Ectodermal cell (in vitro differentiated cells): ENCODE data around the gene ARHGAP44.

ENCODE experiments used
- H3K27ac ChIP-seq: 2 replicates; pipeline ENCODE4 v1.7.0; 2013; ENCODE audit warnings: mild to moderate bottlenecking, low read depth, low read length; ENCODE audit not compliant: insufficient read depth, poor library complexity, severe bottlenecking
- H3K27me3 ChIP-seq: 2 replicates; pipeline ENCODE4 v1.7.0; 2013; ENCODE audit warnings: mild to moderate bottlenecking, low read length; ENCODE audit not compliant: insufficient read depth, control insufficient read depth, poor library complexity, severe bottlenecking
- H3K36me3 ChIP-seq: one replicate; pipeline ENCODE4 v1.7.0; 2013; ENCODE audit warnings: low read length; ENCODE audit not compliant: control insufficient read depth, insufficient read depth
- H3K4me1 ChIP-seq: one replicate; pipeline ENCODE4 v1.7.0; 2013; ENCODE audit warnings: low read length; ENCODE audit not compliant: control insufficient read depth, insufficient read depth
- H3K4me3 ChIP-seq: 2 replicates; pipeline ENCODE4 v1.7.0; 2013; ENCODE audit warnings: low read depth, low read length, control low read depth; ENCODE audit not compliant: insufficient read depth
- H3K9me3 ChIP-seq: 2 replicates; pipeline ENCODE4 v1.7.0; 2013; ENCODE audit warnings: mild to moderate bottlenecking, low read length, moderate library complexity; ENCODE audit not compliant: control insufficient read depth
- WGBS, 2 experiments: methylation state at CpG; one replicate each; pipeline ENCODE4 v1.1.7; 2013; ENCODE audit warnings: missing lambda C conversion rate in 2 of 2; 5-methylcytosine and 5-hydroxymethylcytosine counted together

Gene ARHGAP44

GRCh38 chr17:12813664-12814063, 24.4 kb downstream of the ARHGAP44 start:
- H3K27me3 ChIP-seq: no peaks in the 10 kb centered on the region
- 94 to 97% methylated on average over 9 of the region's 9 CpGs for WGBS, 2 experiments

GRCh38 chr17:12814718-12815117, 25.4 kb downstream of the ARHGAP44 start:
- Histone ChIP-seq H3K4me3 (no peak overlapping the region), H3K36me3 (no peaks in the 10 kb centered on the region), H3K27me3 (no peaks in the 10 kb centered on the region), H3K27ac (no peak overlapping the region), H3K4me1 (no peaks in the 10 kb centered on the region), H3K9me3 (no peaks in the 10 kb centered on the region)
- 93 to 100% methylated on average over 2 of the region's 2 CpGs for WGBS, 2 experiments

More at GRCh38 chr17:12813664-12814063, 24.4 kb downstream of the ARHGAP44 start:
- Histone ChIP-seq H3K27ac (no peak overlapping the region), H3K36me3 (no peaks in the 10 kb centered on the region), H3K4me3 (no peak overlapping the region), H3K4me1 (no peaks in the 10 kb centered on the region), H3K9me3 (no peaks in the 10 kb centered on the region)

GRCh38 chr17:12815642-12816141, 26.4 kb downstream of the ARHGAP44 start:
- no peak overlapping the region for H3K27ac ChIP-seq
- 87 to 93% methylated on average over 3 of the region's 3 CpGs for WGBS, 2 experiments

GRCh38 chr17:12821376-12821940, 32.2 kb downstream of the ARHGAP44 start:
- Histone ChIP-seq H3K4me3 (no peak overlapping the region), H3K36me3 (no peaks in the 10 kb centered on the region), H3K9me3 (no peaks in the 10 kb centered on the region), H3K27ac (no peak overlapping the region), H3K4me1 (no peaks in the 10 kb centered on the region), H3K27me3 (no peaks in the 10 kb centered on the region)
- 97% methylated on average over 3 of the region's 4 CpGs for WGBS, 2 experiments

More at GRCh38 chr17:12815642-12816141, 26.4 kb downstream of the ARHGAP44 start:
- Histone ChIP-seq H3K36me3 (no peaks in the 10 kb centered on the region), H3K4me1 (no peaks in the 10 kb centered on the region), H3K27me3 (no peaks in the 10 kb centered on the region), H3K9me3 (no peaks in the 10 kb centered on the region), H3K4me3 (no peak overlapping the region)

GRCh38 chr17:12826431-12826830, 37.1 kb downstream of the ARHGAP44 start:
- H3K4me1 ChIP-seq: no peaks in the 10 kb centered on the region
- no peak overlapping the region for H3K4me3 ChIP-seq
- no peaks in the 10 kb centered on the region for H3K9me3 ChIP-seq
- 93 to 100% methylated on average over 1 of the region's 1 CpG for WGBS, 2 experiments
- H3K27ac ChIP-seq: no peak overlapping the region
- no peaks in the 10 kb centered on the region for H3K36me3 ChIP-seq
- H3K27me3 ChIP-seq: no peaks in the 10 kb centered on the region

GRCh38 chr17:12830777-12831247, 41.5 kb downstream of the ARHGAP44 start:
- WGBS, 2 experiments: 95 to 100% methylated on average over 1 to 3 of the region's 3 CpGs
- Histone ChIP-seq H3K36me3 (no peaks in the 10 kb centered on the region), H3K27ac (no peak overlapping the region), H3K9me3 (peaks cover 4% of the 10 kb centered on the region), H3K4me3 (no peak overlapping the region), H3K4me1 (no peaks in the 10 kb centered on the region), H3K27me3 (no peaks in the 10 kb centered on the region)

GRCh38 chr17:12831839-12832238, 42.5 kb downstream of the ARHGAP44 start:
- H3K9me3 ChIP-seq: peaks cover 4% of the 10 kb centered on the region
- no peak overlapping the region for H3K27ac ChIP-seq
- no peak overlapping the region for H3K4me3 ChIP-seq
- no peaks in the 10 kb centered on the region for H3K27me3 ChIP-seq
- WGBS, 2 experiments: 92 to 98% methylated on average over 1 of the region's 1 CpG
- no peaks in the 10 kb centered on the region for H3K36me3 ChIP-seq
- no peaks in the 10 kb centered on the region for H3K4me1 ChIP-seq

GRCh38 chr17:12839042-12839441, 49.7 kb downstream of the ARHGAP44 start:
- 83 to 100% methylated on average over 2 of the region's 2 CpGs for WGBS, 2 experiments
- H3K36me3 ChIP-seq: no peaks in the 10 kb centered on the region
- no peak overlapping the region for H3K27ac ChIP-seq
- no peak overlapping the region for H3K4me3 ChIP-seq
- H3K4me1 ChIP-seq: no peaks in the 10 kb centered on the region
- H3K27me3 ChIP-seq: no peaks in the 10 kb centered on the region
- H3K9me3 ChIP-seq: no peaks in the 10 kb centered on the region

- no peaks in the 10 kb centered on the region for H3K36me3 ChIP-seq
- 63 to 78% methylated on average over 2 to 4 of the region's 4 CpGs for WGBS, 2 experiments
Observed at GRCh38 chr17:12842936-12843335, 53.6 kb downstream of the ARHGAP44 start.

GRCh38 chr17:12850996-12851395, 61.7 kb downstream of the ARHGAP44 start:
- no peaks in the 10 kb centered on the region for H3K9me3 ChIP-seq
- H3K4me3 ChIP-seq: no peak overlapping the region
- H3K27ac ChIP-seq: no peak overlapping the region
- no peaks in the 10 kb centered on the region for H3K36me3 ChIP-seq
- no peaks in the 10 kb centered on the region for H3K27me3 ChIP-seq
- WGBS, 2 experiments: 96 to 98% methylated on average over 9 of the region's 9 CpGs
- no peaks in the 10 kb centered on the region for H3K4me1 ChIP-seq

More at GRCh38 chr17:12842936-12843335, 53.6 kb downstream of the ARHGAP44 start:
- Histone ChIP-seq H3K27me3 (no peaks in the 10 kb centered on the region), H3K4me3 (no peak overlapping the region), H3K27ac (no peak overlapping the region), H3K9me3 (no peaks in the 10 kb centered on the region), H3K4me1 (no peaks in the 10 kb centered on the region)
